HL-60 (cell line): ENCODE results near the gene CNTNAP2.

ENCODE experiments used
- DNase-seq, 2 experiments: peaks; one replicate each; pipeline ENCODE4 v3.0.0-alpha.2; 2010 to 2020; ENCODE audit warnings: low read depth in 1 of 2, low spot score in 1 of 2
- H3K27ac ChIP-seq: fragments of 250-450 bp; sonication (Bioruptor Pico); replicated peaks from 2 replicates; pipeline ENCODE4 v1.5.1; 2020; ENCODE audit warnings: mild to moderate bottlenecking, moderate library complexity
- H3K27me3 ChIP-seq: fragments of 250-450 bp; sonication (Bioruptor Pico); 2 replicates; pipeline ENCODE4 v1.5.1; 2021; ENCODE audit warnings: mild to moderate bottlenecking, moderate library complexity; ENCODE audit not compliant: insufficient read depth, poor library complexity, severe bottlenecking
- H3K4me3 ChIP-seq: replicated peaks from 2 replicates; pipeline ENCODE4 v1.5.1; 2011; ENCODE audit warnings: mild to moderate bottlenecking, control low read depth, low read length; ENCODE audit not compliant: insufficient read depth
- CTCF ChIP-seq: IDR thresholded peaks from one replicate; pipeline ENCODE4 v1.5.1; 2011; ENCODE audit warnings: low read length, control low read depth, inconsistent platforms; ENCODE audit not compliant: insufficient read depth
- GABPA ChIP-seq: IDR thresholded peaks from 2 replicates; pipeline ENCODE4 v1.6.1; 2012; ENCODE audit warnings: low read depth
- POLR2AphosphoS5 ChIP-seq: IDR thresholded peaks from 2 replicates; pipeline ENCODE4 v1.6.1; 2012; ENCODE audit warnings: low read depth
- REST ChIP-seq: IDR thresholded peaks from 2 replicates; pipeline ENCODE4 v1.6.1; 2012; ENCODE audit warnings: low read depth; ENCODE audit not compliant: insufficient replicate concordance
- SPI1 ChIP-seq: IDR thresholded peaks from 2 replicates; pipeline ENCODE4 v1.6.1; 2012; ENCODE audit warnings: low read depth, mild to moderate bottlenecking, borderline replicate concordance

CNTNAP2 gene

GRCh38 chr7:147674705-147675104, 1558.1 kb downstream of the CNTNAP2 start:
- no peaks in the 10 kb centered on the region for H3K27me3 ChIP-seq
- no peak overlapping the region for H3K4me3 ChIP-seq
- TF ChIP-seq POLR2AphosphoS5 (no peak), SPI1 (no peak), REST (no peak), CTCF (no peak), GABPA (no peak)
- no peak for DNase-seq
- H3K27ac ChIP-seq, result no peak overlapping the region

GRCh38 chr7:147678943-147679342, 1562.3 kb downstream of the CNTNAP2 start:
- no peak overlapping the region for H3K4me3 ChIP-seq
- no peaks in the 10 kb centered on the region for H3K27me3 ChIP-seq
- no peak overlapping the region for H3K27ac ChIP-seq
- no peak for TF ChIP-seq POLR2AphosphoS5
- no peak for TF ChIP-seq REST
- no peak for TF ChIP-seq GABPA
- TF ChIP-seq SPI1, result no peak
- no peak for TF ChIP-seq CTCF
- no peak for DNase-seq

GRCh38 chr7:147681530-147681929, 1564.9 kb downstream of the CNTNAP2 start:
- Histone ChIP-seq H3K4me3 (no peak overlapping the region), H3K27me3 (no peaks in the 10 kb centered on the region), H3K27ac (no peak overlapping the region)
- DNase-seq, result no peak
- TF ChIP-seq SPI1 (no peak), REST (no peak), CTCF (no peak), POLR2AphosphoS5 (no peak), GABPA (no peak)
